ENCODE data around the gene NUTM1. TPM values are rescaled to one million over a fixed set of nuclear protein-coding genes. Genes with fewer than 3 reads are reported as not detected.

NUTM1 gene
- total and polyA plus RNA-seq, 2 of the 13 experiments (the other 11 are each of a cell fraction or from before 2014, with no cell fraction given) = not detected

GRCh38 chr15:34367101-34368081 lies 24.3 kb downstream of the NUTM1 start, which contains the start of gene LPCAT4 (continued):
- TF ChIP-seq ZNF614 (CRISPR knock-in tag; IDR thresholded peaks at IDR 0.05; ENCODE audit: borderline replicate concordance) (0 out of 2 replicates have a peak, but pooled peaks have one; percentile 55), ZNF772 (CRISPR knock-in tag; IDR thresholded peaks at IDR 0.05) (no peak), ATF1 (CRISPR knock-in tag; IDR thresholded peaks at IDR 0.05) (no peak), ZNF75D (CRISPR knock-in tag; IDR thresholded peaks at IDR 0.05; ENCODE audit: borderline replicate concordance) (no peak), ZNF205 (CRISPR knock-in tag; IDR thresholded peaks at IDR 0.05) (no peak), TBP (CRISPR knock-in tag; IDR thresholded peaks at IDR 0.05) (no peak), POLR2A (IDR thresholded peaks at IDR 0.05; ENCODE audit: insufficient read depth in 1 of 2, low read depth in 2 of 2, low read length in 2 of 2) (peak; percentile 74 to 87), ZFP41 (CRISPR knock-in tag; IDR thresholded peaks at IDR 0.05; ENCODE audit: borderline replicate concordance) (no peak), MAFF (IDR thresholded peaks at IDR 0.05; ENCODE audit: low read depth, low read length) (no peak), HNRNPLL (IDR thresholded peaks at IDR 0.05; ENCODE audit: low read depth, low read length, poor library complexity, severe bottlenecking) (peak; percentile 62), CENPT (CRISPR knock-in tag; IDR thresholded peaks at IDR 0.05; ENCODE audit: low read depth) (no peak), HNRNPL (IDR thresholded peaks at IDR 0.05; ENCODE audit: low read depth, low read length) (0 out of 2 replicates have a peak, but pooled peaks have one; percentile 33), PAF1 (CRISPR knock-in tag; IDR thresholded peaks at IDR 0.05) (no peak), ZNF446 (CRISPR knock-in tag; IDR thresholded peaks at IDR 0.05) (no peak), IKZF4 (CRISPR knock-in tag; IDR thresholded peaks at IDR 0.05; ENCODE audit: borderline replicate concordance, low read depth, not compliant biosample characterization) (peak; percentile 31), PPARG (CRISPR knock-in tag; conservative IDR thresholded peaks at IDR 0.05) (0 out of 2 replicates have a peak, but pooled peaks have one; percentile 12), TCF7 (IDR thresholded peaks at IDR 0.05; ENCODE audit: low read depth) (no peak), ZNF230 (CRISPR knock-in tag; IDR thresholded peaks at IDR 0.05) (no peak), ZNF318 (CRISPR knock-in tag; IDR thresholded peaks at IDR 0.05) (no peak), ZNF382 (CRISPR knock-in tag; IDR thresholded peaks at IDR 0.05; ENCODE audit: borderline replicate concordance) (no peak), FOXA1 (IDR thresholded peaks at IDR 0.05) (no peak), FOXA1 (CRISPR knock-in tag; IDR thresholded peaks at IDR 0.05) (no peak), ZNF296 (CRISPR knock-in tag; conservative IDR thresholded peaks at IDR 0.05) (no peak), RFXAP (CRISPR knock-in tag; IDR thresholded peaks at IDR 0.05; ENCODE audit: borderline replicate concordance) (0 out of 2 replicates have a peak, but pooled peaks have one; percentile 16)
